Stimulated activated naive CD8-positive, alpha-beta T cell treated with anti-CD3 and anti-CD28 coated beads, Interleukin-15, amount 100 ng/mL, for 72 hours (primary cell): ENCODE data around the gene SUFU.
A peak's percentile ranks its signal among the peaks of the same experiment; 100 is the strongest.

Source experiments
- ATAC-seq: fragments of 150-1000 bp; cut with Tn5 transposase; 2 replicates; pipeline ENCODE4 v1.10.0; 2021; ENCODE audit warnings: mild to moderate bottlenecking, moderate library complexity
- DNase-seq, 2 donors: peaks; one replicate each; pipeline ENCODE4 v3.0.0; 2021 to 2022
- H3K27ac Mint-ChIP-seq, 2 donors: one replicate each; pipeline ENCODE4 v1.8.0; 2022; ENCODE audit warnings: mild to moderate bottlenecking in 2 of 2, mixed read lengths in 2 of 2, moderate library complexity in 2 of 2
- H3K27me3 Mint-ChIP-seq: one replicate; pipeline ENCODE4 v1.8.0; 2022; ENCODE audit warnings: mixed read lengths
- H3K4me1 Mint-ChIP-seq: one replicate; pipeline ENCODE4 v1.8.0; 2022; ENCODE audit warnings: mild to moderate bottlenecking, mixed read lengths
- H3K4me3 Mint-ChIP-seq, 2 donors: one replicate each; pipeline ENCODE4 v1.8.0; 2022; ENCODE audit warnings: mild to moderate bottlenecking in 2 of 2, mixed read lengths in 2 of 2, moderate library complexity in 1 of 2
- H3K9me3 Mint-ChIP-seq, 2 donors: one replicate each; pipeline ENCODE4 v1.8.0; 2022; ENCODE audit warnings: mixed read lengths in 2 of 2

The SUFU gene

DNA sequence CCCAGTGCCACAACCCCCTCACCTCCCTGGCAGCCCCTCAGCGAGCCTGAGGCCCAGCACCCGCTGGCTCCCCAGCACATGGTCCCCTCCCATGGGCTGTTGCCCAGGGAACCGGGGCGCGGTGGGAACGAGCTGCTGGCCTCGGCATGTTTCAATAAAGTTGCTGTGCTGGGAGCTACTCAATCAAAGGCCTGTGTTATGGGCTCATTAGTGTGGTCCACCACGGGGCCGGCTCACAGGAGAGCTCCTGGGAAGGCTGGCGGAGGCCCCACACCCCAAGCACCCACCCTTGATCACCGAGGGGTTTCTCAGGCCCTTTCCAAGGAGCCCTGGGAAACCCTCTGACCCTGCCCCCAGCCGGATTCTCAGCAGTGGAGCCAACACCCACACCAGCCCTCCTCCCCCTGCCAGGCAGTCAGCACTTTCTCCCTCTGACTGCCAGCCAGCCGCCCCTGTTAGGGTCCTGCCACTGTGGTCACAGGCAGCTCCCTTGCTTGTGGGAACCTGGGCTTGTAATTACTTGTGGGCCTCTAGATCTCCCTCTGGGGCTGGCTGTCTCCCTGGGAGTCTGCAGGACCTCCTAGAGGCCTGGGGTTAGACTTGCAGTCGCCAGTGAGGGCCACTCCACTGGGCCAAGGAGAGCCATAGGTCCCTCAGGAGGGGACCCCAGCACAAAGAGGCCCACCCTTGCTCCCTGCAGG lies 115.7 kb downstream of the SUFU start:
- Mint-ChIP-seq H3K27me3 (no peaks in the 10 kb centered on the region), H3K27ac (peak overlapping the region in 1 of 2 donors; percentile 19), H3K4me1 (peaks cover 11% of the 10 kb centered on the region), H3K4me3 (no peak overlapping the region), H3K9me3 (no peaks in the 10 kb centered on the region)
- no peak for ATAC-seq
- no peak for DNase-seq

DNA sequence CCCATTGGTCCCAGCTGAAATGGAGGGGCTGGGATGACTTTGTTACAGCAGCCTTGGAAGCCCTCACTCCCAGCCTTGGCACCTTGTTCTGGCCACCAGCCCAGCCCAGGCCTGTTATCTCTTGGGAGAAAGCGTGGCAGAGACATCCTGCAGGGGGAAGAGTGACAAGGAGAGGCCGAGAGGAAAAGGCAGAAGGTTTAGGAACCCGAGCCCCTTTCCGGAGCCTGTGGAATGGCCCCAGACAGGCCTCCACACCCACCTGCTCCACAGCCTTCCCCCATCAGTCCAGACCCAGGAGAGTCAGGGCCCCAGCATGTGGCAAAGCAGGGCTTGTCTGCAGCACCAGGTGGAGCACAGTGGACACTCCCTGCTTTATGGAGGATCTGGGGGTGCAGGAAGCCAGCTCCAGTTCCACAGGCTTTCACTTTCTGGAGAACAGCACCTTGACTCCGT lies 116.4 kb downstream of the SUFU start:
- no peak for ATAC-seq
- Mint-ChIP-seq H3K27me3 (no peaks in the 10 kb centered on the region), H3K9me3 (no peaks in the 10 kb centered on the region), H3K4me3 (no peak overlapping the region), H3K4me1 (peaks cover 11% of the 10 kb centered on the region), H3K27ac (peak overlapping the region in 1 of 2 donors; percentile 54)
- DNase-seq = no peak

- no peak overlapping the region for H3K27ac Mint-ChIP-seq
Observed at GRCh38 chr10:102620591-102621442, 117.0 kb downstream of the SUFU start.

GRCh38 chr10:102621443-102622325 lies 117.9 kb downstream of the SUFU start:
- H3K4me1 Mint-ChIP-seq = peaks cover 11% of the 10 kb centered on the region
- no peak overlapping the region for H3K27ac Mint-ChIP-seq
- no peaks in the 10 kb centered on the region for H3K9me3 Mint-ChIP-seq

More at GRCh38 chr10:102620591-102621442, 117.0 kb downstream of the SUFU start:
- Mint-ChIP-seq H3K9me3 (no peaks in the 10 kb centered on the region), H3K27me3 (no peaks in the 10 kb centered on the region), H3K4me3 (no peak overlapping the region), H3K4me1 (peaks cover 11% of the 10 kb centered on the region)
- no peak for DNase-seq
- no peak for ATAC-seq

DNA sequence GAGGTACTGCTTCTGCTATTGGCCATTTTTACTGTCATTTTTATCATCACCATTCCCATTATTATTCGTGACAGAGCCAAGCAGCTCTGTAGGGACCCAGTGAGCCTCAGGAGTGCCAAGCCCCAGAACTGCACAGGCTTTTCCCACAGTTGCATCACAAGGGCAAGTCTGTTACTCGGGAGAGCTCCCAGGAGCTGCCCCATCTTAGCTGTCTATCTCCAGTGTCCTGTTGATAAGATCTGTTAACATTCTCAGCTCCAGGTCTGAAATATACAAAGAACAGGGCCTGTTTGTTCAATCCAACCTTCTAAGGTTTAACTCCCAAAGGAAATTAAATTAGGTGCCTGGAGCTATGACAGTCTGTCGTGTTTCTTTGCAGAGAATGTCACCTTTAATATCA lies 120.3 kb downstream of the SUFU start:
- DNase-seq = no peak
- H3K4me3 Mint-ChIP-seq = no peak overlapping the region
- no peaks in the 10 kb centered on the region for H3K9me3 Mint-ChIP-seq
- no peaks in the 10 kb centered on the region for H3K27me3 Mint-ChIP-seq
- no peak overlapping the region for H3K27ac Mint-ChIP-seq
- ATAC-seq = no peak
- peaks cover 11% of the 10 kb centered on the region for H3K4me1 Mint-ChIP-seq

More at GRCh38 chr10:102621443-102622325, 117.9 kb downstream of the SUFU start:
- H3K27me3 Mint-ChIP-seq = no peaks in the 10 kb centered on the region
- no peak overlapping the region for H3K4me3 Mint-ChIP-seq
- ATAC-seq = no peak
- no peak for DNase-seq

DNA sequence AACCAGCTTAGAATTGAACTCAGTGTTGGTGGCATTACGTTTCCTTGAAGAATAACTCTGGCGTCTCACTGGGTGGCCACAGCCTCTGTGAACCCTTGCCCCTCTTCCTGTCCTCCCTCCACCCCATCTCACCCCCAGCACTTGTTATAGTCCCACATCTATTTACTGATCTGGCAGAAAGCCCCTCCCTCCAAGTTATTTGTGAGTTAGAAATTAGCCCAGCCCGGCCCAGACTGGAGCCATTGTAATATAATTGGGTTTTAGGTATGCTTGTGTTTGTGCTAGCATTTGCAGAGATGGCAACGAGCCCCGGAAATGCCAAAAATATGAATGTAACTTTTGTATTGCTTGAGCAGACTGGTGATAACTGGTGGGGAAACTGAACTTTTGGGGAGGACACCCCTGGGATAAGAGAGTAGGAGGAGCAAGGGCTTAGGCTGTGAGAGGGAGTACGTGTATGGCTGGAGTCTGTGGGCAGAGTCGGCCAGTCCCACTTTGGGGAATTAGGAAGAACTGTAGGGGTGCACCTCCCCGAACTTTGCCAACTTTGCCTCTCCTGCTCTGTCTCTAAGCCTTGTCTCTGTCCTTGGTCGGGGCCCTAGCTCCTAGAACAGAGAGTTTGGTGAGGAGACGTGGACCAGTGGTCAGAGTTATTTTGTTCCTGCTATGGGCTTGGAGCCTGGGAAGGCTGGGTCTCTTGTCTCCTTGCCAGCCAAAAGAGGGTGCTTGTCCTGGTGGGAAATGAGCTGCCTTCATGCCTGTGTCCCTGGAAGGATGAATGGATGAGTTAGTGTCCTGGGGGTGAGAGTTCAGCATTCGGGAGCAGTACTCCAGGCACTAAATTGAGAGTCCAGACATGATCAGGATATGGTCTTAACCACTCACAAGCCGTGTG lies 121.2 kb downstream of the SUFU start:
- DNase-seq = no peak
- H3K27ac Mint-ChIP-seq = peak overlapping the region in 1 of 2 donors; percentile 35
- H3K9me3 Mint-ChIP-seq = no peaks in the 10 kb centered on the region
- no peaks in the 10 kb centered on the region for H3K27me3 Mint-ChIP-seq
- peaks cover 11% of the 10 kb centered on the region for H3K4me1 Mint-ChIP-seq
- no peak overlapping the region for H3K4me3 Mint-ChIP-seq
- no peak for ATAC-seq

DNA sequence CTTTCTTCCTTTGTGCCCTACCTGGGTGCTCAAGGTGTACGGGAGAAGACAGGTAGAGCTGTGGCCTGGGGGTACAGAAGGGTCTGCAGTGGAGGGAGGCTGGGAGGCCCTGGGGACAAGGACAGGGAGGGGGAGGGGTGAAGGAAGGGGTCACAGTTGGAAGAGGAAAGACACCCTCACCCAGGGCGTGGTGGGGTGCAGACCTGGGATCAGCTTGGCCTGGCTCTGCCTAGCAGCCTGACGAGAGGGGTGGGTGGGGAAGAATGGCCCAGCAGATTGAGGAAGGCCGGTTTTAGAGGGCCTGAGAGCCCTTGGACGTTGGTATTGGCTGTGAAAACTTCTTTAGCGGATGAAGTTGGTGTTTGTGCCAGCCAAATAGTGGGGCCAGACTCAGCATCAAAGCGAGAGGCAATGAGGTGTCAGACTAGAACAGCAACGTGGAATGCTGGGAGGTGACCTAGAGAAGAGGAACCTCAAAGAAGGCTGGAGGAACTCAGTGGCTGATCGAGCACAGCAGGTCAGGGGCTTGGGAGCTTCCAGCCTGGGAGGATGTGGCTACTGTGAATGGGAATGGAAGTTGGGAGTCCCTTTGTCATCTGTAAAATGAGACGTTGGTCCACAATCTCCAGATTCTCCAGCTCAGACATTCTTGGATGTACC lies 122.4 kb downstream of the SUFU start:
- Mint-ChIP-seq H3K27me3 (no peaks in the 10 kb centered on the region), H3K27ac (peak overlapping the region in 1 of 2 donors; percentile 30), H3K9me3 (no peaks in the 10 kb centered on the region), H3K4me1 (peaks cover 6% of the 10 kb centered on the region), H3K4me3 (no peak overlapping the region)
- no peak for ATAC-seq
- DNase-seq = no peak

- Mint-ChIP-seq H3K27me3 (no peaks in the 10 kb centered on the region), H3K27ac (no peak overlapping the region), H3K9me3 (no peaks in the 10 kb centered on the region), H3K4me1 (peaks cover 14% of the 10 kb centered on the region), H3K4me3 (no peak overlapping the region)
- ATAC-seq (no peak), DNase-seq (no peak)
Observed at GRCh38 chr10:102627291-102627735, 123.5 kb downstream of the SUFU start.

GRCh38 chr10:102627736-102628293 lies 124.0 kb downstream of the SUFU start:
- H3K27ac Mint-ChIP-seq = peak overlapping the region; percentile 70 to 84
- H3K27me3 Mint-ChIP-seq = no peaks in the 10 kb centered on the region
- no peak overlapping the region for H3K4me3 Mint-ChIP-seq
- ATAC-seq = no peak
- no peaks in the 10 kb centered on the region for H3K9me3 Mint-ChIP-seq
- H3K4me1 Mint-ChIP-seq = peaks cover 19% of the 10 kb centered on the region
- DNase-seq = no peak

DNA sequence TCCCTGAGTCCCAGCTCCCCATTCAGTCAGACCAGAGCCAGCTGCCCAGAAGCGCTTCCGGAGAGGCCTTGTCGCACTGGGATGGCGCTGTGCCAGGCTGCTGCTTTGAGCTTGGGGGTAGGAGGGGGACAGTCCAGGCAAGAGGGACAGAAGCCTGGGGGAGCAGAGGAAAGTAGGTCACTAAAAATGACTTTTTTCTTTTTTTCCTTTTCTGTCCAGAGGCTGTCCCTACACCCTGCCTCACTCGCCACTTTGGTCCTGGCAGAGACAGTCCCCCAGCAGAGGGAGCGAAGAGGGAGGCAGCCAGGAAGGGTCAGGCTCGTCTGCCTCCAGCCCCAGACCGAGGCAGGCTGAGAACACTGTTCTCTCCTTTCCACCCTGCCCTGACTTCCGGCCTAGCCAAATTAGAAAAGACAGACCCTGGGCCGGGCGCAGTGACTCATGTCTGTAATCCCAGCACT lies 124.7 kb downstream of the SUFU start:
- no peaks in the 10 kb centered on the region for H3K9me3 Mint-ChIP-seq
- no peak overlapping the region for H3K4me3 Mint-ChIP-seq
- peak overlapping the region in 1 of 2 donors; percentile 56 for H3K27ac Mint-ChIP-seq
- peaks cover 26% of the 10 kb centered on the region for H3K4me1 Mint-ChIP-seq
- H3K27me3 Mint-ChIP-seq = no peaks in the 10 kb centered on the region
- ATAC-seq (no peak), DNase-seq (no peak)

GRCh38 chr10:102629661-102630614 lies 126.2 kb downstream of the SUFU start:
- no peak overlapping the region for H3K4me3 Mint-ChIP-seq
- peaks cover 40% of the 10 kb centered on the region for H3K4me1 Mint-ChIP-seq
- H3K9me3 Mint-ChIP-seq = no peaks in the 10 kb centered on the region
- no peak for ATAC-seq
- no peak for DNase-seq
- H3K27ac Mint-ChIP-seq = peak overlapping the region in 1 of 2 donors; percentile 59
- no peaks in the 10 kb centered on the region for H3K27me3 Mint-ChIP-seq

DNA sequence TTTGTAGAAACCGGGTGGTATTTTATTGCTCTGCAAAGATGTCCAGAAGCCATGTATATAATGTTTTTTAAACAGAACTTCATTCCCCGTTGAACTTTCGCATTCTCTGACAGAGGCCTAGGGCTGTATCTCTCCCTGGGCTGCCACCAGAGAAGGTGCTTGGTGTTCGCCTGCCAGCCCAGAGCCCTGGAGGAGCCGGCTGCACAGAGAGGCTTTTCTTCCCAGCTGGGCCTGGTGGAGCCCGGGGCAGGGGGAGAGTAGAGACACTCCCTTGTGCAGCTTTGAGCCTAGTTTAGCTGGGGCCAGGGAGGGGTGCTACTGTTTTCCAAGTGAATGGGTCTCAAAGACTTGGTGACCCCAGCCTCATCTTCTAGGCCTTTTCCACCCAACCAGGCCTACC lies 126.9 kb downstream of the SUFU start:
- ATAC-seq = no peak
- DNase-seq = no peak
- H3K27ac Mint-ChIP-seq = no peak overlapping the region
- H3K9me3 Mint-ChIP-seq = no peaks in the 10 kb centered on the region
- H3K27me3 Mint-ChIP-seq = no peaks in the 10 kb centered on the region
- H3K4me3 Mint-ChIP-seq = no peak overlapping the region
- H3K4me1 Mint-ChIP-seq = peaks cover 48% of the 10 kb centered on the region
